HEK293T (cell line): ENCODE data around the gene ETV3L.

Experiments
- BHLHE40 ChIP-seq: fragments of 450-650 bp; IDR thresholded peaks from 2 replicates; pipeline ENCODE4 v1.6.1; 2016; ENCODE audit warnings: mild to moderate bottlenecking, moderate library complexity, borderline replicate concordance
- FOXA1 ChIP-seq: fragments of 450-650 bp; IDR thresholded peaks from 2 replicates; pipeline ENCODE4 v1.6.1; 2016; ENCODE audit warnings: mild to moderate bottlenecking
- FOXK2 ChIP-seq: fragments of 450-650 bp; IDR thresholded peaks from 2 replicates; pipeline ENCODE4 v1.6.1; 2016; ENCODE audit warnings: mild to moderate bottlenecking
- FOXM1 ChIP-seq: fragments of 450-650 bp; IDR thresholded peaks from 2 replicates; pipeline ENCODE4 v1.6.1; 2017; ENCODE audit warnings: mild to moderate bottlenecking, borderline replicate concordance
- HDGF ChIP-seq: fragments of 450-650 bp; IDR thresholded peaks from 2 replicates; pipeline ENCODE4 v1.6.1; 2017; ENCODE audit warnings: antibody characterized with exemption, borderline replicate concordance
- TARDBP ChIP-seq: fragments of 450-650 bp; IDR thresholded peaks from 2 replicates; pipeline ENCODE4 v1.6.1; 2016
- ZNF384 ChIP-seq: fragments of 450-650 bp; IDR thresholded peaks from 2 replicates; pipeline ENCODE4 v1.6.1; 2016
- TF ChIP-seq, protein P1 (sequence below): fragments of 450-650 bp; IDR thresholded peaks from 2 replicates; pipeline ENCODE4 v1.6.1; 2016

DNA sequence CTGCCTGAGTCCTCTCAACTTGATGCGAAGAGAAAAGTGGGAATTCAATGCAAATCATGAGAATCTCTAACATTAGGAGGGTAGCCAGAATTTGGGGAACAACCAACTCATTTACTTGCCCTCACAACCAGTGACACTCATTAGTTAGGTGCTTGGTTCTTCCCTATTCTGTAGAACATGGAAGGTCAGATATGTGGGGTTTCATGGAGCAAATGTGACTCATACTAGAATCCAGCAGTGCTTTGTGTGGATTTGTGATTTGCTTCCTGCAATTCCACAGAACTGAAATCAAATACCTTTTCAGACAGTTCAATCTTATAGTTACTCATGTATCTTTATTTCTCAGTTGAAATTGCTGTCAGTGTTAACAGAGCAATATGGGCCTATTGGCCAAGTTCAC lies 45.5 kb upstream of the ETV3L start:
- no peak for TF ChIP-seq FOXK2
- no peak for TF ChIP-seq HDGF
- no peak for TF ChIP-seq BHLHE40
- TF ChIP-seq ZNF384: no peak
- TF ChIP-seq, protein P1, sequence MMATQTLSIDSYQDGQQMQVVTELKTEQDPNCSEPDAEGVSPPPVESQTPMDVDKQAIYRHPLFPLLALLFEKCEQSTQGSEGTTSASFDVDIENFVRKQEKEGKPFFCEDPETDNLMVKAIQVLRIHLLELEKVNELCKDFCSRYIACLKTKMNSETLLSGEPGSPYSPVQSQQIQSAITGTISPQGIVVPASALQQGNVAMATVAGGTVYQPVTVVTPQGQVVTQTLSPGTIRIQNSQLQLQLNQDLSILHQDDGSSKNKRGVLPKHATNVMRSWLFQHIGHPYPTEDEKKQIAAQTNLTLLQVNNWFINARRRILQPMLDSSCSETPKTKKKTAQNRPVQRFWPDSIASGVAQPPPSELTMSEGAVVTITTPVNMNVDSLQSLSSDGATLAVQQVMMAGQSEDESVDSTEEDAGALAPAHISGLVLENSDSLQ: no peak
- TF ChIP-seq FOXM1: no peak
- TF ChIP-seq TARDBP: no peak
- no peak for TF ChIP-seq FOXA1
